ENCODE data around the gene DCAF15.

DCAF15 gene

DNA sequence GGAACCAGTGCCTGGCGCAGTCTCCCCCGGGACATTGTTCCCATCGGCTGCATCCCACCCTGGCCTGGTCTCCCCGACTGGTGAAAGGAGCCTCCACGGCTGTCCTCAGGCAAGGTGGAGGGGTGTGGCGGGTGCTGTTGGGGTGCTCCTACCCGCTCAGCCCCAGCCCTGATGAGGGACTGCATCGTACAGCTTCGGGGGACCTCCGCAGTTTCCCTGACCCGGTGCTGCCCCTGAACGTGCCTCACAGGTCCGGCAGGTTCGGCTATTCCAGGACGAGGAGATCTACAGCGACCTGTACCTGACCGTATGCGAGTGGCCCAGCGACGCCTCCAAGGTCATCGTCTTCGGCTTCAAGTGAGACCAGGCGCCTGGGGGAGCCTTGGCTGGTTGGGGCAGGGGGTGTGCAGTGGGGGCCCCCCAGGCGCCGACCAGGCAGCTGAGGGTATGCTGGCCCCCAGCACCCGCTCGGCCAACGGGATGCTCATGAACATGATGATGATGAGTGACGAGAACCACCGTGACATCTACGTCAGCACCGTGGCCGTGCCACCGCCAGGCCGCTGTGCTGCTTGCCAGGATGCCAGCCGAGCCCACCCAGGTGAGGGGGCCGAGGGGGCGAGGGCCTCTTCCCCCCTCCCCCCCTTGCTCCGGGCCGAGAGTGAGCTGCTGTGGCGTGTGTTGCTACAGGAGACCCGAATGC is 3.5 kb downstream of the DCAF15 start:
- Histone ChIP-seq H3K27ac (no peak overlapping the region), H3K27me3 (replicated peaks) (no peaks in the 10 kb centered on the region), H3K4me3 (ENCODE audit: low read depth, low read length) (no peak overlapping the region), H3K36me3 (replicated peaks) (peaks cover 40% of the 10 kb centered on the region)
- no peak for DNase-seq
- TF ChIP-seq, protein P1, sequence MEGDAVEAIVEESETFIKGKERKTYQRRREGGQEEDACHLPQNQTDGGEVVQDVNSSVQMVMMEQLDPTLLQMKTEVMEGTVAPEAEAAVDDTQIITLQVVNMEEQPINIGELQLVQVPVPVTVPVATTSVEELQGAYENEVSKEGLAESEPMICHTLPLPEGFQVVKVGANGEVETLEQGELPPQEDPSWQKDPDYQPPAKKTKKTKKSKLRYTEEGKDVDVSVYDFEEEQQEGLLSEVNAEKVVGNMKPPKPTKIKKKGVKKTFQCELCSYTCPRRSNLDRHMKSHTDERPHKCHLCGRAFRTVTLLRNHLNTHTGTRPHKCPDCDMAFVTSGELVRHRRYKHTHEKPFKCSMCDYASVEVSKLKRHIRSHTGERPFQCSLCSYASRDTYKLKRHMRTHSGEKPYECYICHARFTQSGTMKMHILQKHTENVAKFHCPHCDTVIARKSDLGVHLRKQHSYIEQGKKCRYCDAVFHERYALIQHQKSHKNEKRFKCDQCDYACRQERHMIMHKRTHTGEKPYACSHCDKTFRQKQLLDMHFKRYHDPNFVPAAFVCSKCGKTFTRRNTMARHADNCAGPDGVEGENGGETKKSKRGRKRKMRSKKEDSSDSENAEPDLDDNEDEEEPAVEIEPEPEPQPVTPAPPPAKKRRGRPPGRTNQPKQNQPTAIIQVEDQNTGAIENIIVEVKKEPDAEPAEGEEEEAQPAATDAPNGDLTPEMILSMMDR (IDR thresholded peaks at IDR 0.05; ENCODE audit: low read depth, low read length, missing control alignments) = no peak
- in situ Hi-C loops (cut with HindIII; ENCODE audit: low pct_ligation_motif_present, low sequenced_read_pairs) = no loop called here

DNA sequence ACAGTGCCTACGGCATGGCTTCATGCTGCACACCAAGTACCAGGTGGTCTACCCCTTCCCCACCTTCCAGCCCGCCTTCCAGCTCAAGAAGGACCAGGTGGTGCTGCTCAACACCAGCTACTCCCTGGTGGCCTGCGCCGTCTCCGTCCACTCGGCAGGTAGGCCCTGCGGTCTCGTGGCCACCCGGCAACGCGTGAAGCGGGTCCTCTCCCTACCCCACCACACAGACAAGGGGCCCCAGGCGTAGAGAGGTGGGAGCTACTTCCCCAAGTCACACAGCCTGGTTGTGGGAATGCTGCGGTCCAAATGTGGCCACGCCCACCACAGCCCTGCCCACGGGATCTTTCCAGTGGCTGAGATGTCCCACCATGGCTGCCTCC is 4.0 kb downstream of the DCAF15 start:
- Histone ChIP-seq H3K4me3 (ENCODE audit: low read depth, low read length) (no peak overlapping the region), H3K27me3 (replicated peaks) (no peaks in the 10 kb centered on the region), H3K27ac (no peak overlapping the region), H3K36me3 (replicated peaks) (peaks cover 41% of the 10 kb centered on the region)
- TF ChIP-seq, protein P1 (IDR thresholded peaks at IDR 0.05; ENCODE audit: low read depth, low read length, missing control alignments) = no peak
- no peak for DNase-seq
- in situ Hi-C loops (cut with HindIII; ENCODE audit: low pct_ligation_motif_present, low sequenced_read_pairs) = no loop called here

DNA sequence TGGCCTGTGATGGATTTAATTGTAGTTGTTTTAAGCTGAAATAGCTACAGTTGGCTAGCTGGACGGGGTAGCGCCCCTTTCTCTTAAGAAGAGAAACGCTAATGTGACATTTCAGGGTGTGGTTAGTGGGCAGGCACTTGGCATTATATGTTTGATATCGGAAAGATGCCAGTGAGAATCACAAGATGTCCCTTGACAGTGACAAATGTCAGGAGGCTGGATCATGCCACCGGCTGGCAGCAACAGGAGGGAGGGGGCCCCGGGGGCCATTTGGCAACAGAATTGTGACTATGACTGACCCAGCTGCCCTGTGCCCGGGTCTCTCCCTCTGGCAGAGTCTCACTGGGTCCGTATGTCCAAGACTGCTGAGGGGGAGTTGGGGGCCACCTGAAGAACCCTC is 4.7 kb downstream of the DCAF15 start:
- in situ Hi-C loops (cut with HindIII; ENCODE audit: low pct_ligation_motif_present, low sequenced_read_pairs) = no loop called here
- Histone ChIP-seq H3K27me3 (replicated peaks) (no peaks in the 10 kb centered on the region), H3K36me3 (replicated peaks) (peaks cover 42% of the 10 kb centered on the region), H3K4me3 (ENCODE audit: low read depth, low read length) (no peak overlapping the region), H3K27ac (no peak overlapping the region)
- DNase-seq = no peak
- TF ChIP-seq, protein P1 (IDR thresholded peaks at IDR 0.05; ENCODE audit: low read depth, low read length, missing control alignments) = no peak

DNA sequence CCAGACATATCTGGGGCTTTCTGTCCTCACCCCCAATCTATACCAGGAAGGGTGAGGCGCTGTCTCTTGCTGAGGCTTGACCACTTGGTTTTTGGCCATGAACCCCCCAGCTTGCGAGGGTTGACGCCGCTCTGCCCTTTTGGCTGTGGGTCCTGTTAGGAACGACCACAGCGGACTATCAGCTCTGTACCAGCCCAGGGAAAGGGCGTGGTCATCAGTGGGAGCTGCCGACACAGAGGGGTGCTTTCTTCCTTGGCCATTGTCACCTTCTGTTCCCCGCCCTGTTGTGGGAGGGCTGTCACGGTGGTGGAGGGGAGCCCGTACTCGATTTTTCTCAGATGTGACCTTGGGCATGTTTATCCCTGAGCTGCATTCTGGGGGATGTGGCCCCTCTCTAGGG is 5.7 kb downstream of the DCAF15 start:
- H3K4me3 ChIP-seq (ENCODE audit: low read depth, low read length) = no peak overlapping the region
- peaks cover 48% of the 10 kb centered on the region for H3K36me3 ChIP-seq (replicated peaks)
- in situ Hi-C loops (cut with HindIII; ENCODE audit: low pct_ligation_motif_present, low sequenced_read_pairs) = no loop called here
- TF ChIP-seq, protein P1 (IDR thresholded peaks at IDR 0.05; ENCODE audit: low read depth, low read length, missing control alignments) = no peak
- no peak for DNase-seq
- H3K27me3 ChIP-seq (replicated peaks) = no peaks in the 10 kb centered on the region
- no peak overlapping the region for H3K27ac ChIP-seq

DNA sequence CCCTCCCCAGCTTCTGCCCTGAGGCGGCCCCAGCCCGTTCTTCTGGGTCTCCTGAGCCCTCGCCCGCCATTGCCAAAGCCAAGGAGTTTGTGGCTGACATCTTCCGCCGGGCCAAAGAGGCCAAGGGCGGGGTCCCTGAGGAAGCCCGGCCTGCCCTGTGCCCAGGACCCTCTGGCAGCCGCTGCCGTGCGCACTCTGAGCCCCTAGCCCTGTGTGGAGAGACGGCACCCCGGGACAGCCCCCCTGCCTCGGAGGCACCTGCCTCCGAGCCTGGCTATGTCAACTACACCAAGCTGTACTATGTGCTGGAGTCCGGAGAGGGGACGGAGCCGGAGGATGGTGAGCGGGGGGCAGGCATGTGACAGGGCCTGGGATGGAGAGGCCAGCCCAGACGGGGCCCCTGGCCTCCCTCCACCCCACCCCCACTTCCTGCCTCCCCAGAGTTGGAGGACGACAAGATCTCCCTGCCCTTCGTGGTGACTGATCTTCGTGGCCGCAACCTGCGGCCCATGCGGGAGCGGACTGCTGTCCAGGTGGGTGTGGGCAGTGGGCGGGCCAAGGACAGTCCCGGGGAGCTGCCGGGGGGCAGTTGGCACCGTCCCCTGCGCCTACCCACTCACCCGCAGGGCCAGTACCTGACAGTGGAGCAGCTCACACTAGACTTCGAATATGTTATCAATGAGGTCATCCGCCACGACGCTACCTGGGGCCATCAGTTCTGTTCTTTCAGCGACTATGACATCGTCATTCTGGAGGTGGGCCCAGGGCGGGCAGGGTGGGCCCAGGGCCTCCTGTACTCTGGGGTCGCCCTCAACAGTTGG is 7.0 kb downstream of the DCAF15 start:
- in situ Hi-C loops (cut with HindIII; ENCODE audit: low pct_ligation_motif_present, low sequenced_read_pairs) = no loop called here
- TF ChIP-seq, protein P1 (IDR thresholded peaks at IDR 0.05; ENCODE audit: low read depth, low read length, missing control alignments) = no peak
- no peak overlapping the region for H3K27ac ChIP-seq
- H3K4me3 ChIP-seq (ENCODE audit: low read depth, low read length) = no peak overlapping the region
- no peak for DNase-seq
- no peaks in the 10 kb centered on the region for H3K27me3 ChIP-seq (replicated peaks)
- H3K36me3 ChIP-seq (replicated peaks) = peaks cover 52% of the 10 kb centered on the region
